Measurements from ENCODE around the gene POLE4.

POLE4 gene

DNA sequence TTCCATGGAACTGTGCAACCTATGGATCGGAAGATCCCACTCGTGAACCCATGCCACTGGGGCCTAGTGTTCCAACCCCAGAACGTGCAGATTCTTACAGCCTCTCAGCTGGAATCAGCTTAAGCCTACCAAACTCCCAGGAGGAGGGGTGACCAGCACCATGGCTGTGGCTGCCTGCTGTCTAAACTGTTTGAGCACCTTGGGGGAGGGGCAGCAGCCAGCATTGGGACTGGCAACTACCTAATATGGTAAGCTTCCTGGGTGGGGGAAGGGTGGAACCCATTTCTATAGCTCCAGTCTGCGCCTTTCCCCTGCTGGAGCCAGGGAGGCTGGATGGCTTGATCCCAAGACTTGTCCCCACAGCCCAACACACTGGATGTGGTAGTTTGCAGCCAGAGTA is 10.7 kb upstream of the POLE4 start:
- H3K9me3 Mint-ChIP-seq: no peaks in the 10 kb centered on the region
- ATAC-seq (replicated peaks): no peak
- no peaks in the 10 kb centered on the region for H3K36me3 Mint-ChIP-seq (ENCODE audit: insufficient read depth)
- H3K4me3 Mint-ChIP-seq: no peak overlapping the region
- DNase-seq: no peak
- no peaks in the 10 kb centered on the region for H3K27me3 Mint-ChIP-seq
- H3K27ac Mint-ChIP-seq: no peak overlapping the region
- peaks cover 4 to 10% of the 10 kb centered on the region in 2 donors for H3K4me1 Mint-ChIP-seq (ENCODE audit: low read depth in 2 of 2)

GRCh38 chr2:74948779-74949178 is 9.7 kb upstream of the POLE4 start:
- Mint-ChIP-seq H3K9me3 (no peaks in the 10 kb centered on the region), H3K4me3 (no peak overlapping the region), H3K27me3 (no peaks in the 10 kb centered on the region), H3K4me1 (ENCODE audit: low read depth in 2 of 2) (peaks cover 4 to 10% of the 10 kb centered on the region in 2 donors), H3K36me3 (ENCODE audit: insufficient read depth) (no peaks in the 10 kb centered on the region), H3K27ac (no peak overlapping the region)
- ATAC-seq (replicated peaks) (no peak), DNase-seq (no peak)

DNA sequence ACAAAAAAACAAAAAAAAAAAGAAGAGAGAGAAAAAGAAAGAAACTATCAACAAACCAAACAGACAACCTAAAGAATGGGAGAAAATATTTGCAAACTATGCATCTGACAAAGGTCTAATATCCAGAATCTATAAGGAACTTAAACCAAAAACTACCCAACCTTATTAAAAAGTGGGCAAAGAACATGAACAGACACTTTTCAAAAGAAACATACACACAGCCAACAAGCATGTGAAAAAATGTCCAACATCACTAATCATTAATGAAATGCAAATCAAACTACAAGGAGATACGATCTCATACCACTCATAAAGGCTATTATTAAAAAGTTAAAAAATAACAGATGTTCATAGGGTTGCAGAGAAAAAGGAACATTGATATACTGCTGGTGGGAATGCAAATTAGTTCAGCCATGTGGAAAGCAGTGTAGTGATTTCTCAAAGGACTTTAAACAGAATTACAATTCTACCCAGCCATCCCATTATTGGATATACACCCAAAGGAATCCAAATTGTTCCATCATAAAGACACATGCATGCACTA is 7.2 kb upstream of the POLE4 start:
- no peak overlapping the region for H3K27ac Mint-ChIP-seq
- peaks cover 4 to 19% of the 10 kb centered on the region in 2 donors for H3K4me1 Mint-ChIP-seq (ENCODE audit: low read depth in 2 of 2)

GRCh38 chr2:74952575-74952974 is 5.9 kb upstream of the POLE4 start:
- ATAC-seq (replicated peaks): no peak
- H3K9me3 Mint-ChIP-seq: no peaks in the 10 kb centered on the region
- H3K27me3 Mint-ChIP-seq: no peaks in the 10 kb centered on the region
- no peak overlapping the region for H3K27ac Mint-ChIP-seq
- H3K4me1 Mint-ChIP-seq (ENCODE audit: low read depth in 2 of 2): peaks cover 4 to 17% of the 10 kb centered on the region in 2 donors
- no peak for DNase-seq
- H3K36me3 Mint-ChIP-seq (ENCODE audit: insufficient read depth): no peaks in the 10 kb centered on the region
- H3K4me3 Mint-ChIP-seq: no peak overlapping the region

More for the DNA sequence above, 7.2 kb upstream of the POLE4 start:
- no peaks in the 10 kb centered on the region for H3K9me3 Mint-ChIP-seq
- no peak overlapping the region for H3K4me3 Mint-ChIP-seq
- H3K36me3 Mint-ChIP-seq (ENCODE audit: insufficient read depth): no peaks in the 10 kb centered on the region
- no peaks in the 10 kb centered on the region for H3K27me3 Mint-ChIP-seq
- no peak for ATAC-seq (replicated peaks)
- DNase-seq: no peak

- H3K4me1 Mint-ChIP-seq (ENCODE audit: low read depth in 2 of 2): peaks cover 10 to 23% of the 10 kb centered on the region in 2 donors
- H3K27me3 Mint-ChIP-seq: no peaks in the 10 kb centered on the region
- no peaks in the 10 kb centered on the region for H3K9me3 Mint-ChIP-seq
- H3K27ac Mint-ChIP-seq: peak overlapping the region in 1 of 2 donors; percentile 12
- H3K4me3 Mint-ChIP-seq: no peak overlapping the region
- DNase-seq: no peak
- ATAC-seq (replicated peaks): no peak
- peaks cover 5% of the 10 kb centered on the region for H3K36me3 Mint-ChIP-seq (ENCODE audit: insufficient read depth)
Measured at GRCh38 chr2:74953796-74954499, 4.5 kb upstream of the POLE4 start.

DNA sequence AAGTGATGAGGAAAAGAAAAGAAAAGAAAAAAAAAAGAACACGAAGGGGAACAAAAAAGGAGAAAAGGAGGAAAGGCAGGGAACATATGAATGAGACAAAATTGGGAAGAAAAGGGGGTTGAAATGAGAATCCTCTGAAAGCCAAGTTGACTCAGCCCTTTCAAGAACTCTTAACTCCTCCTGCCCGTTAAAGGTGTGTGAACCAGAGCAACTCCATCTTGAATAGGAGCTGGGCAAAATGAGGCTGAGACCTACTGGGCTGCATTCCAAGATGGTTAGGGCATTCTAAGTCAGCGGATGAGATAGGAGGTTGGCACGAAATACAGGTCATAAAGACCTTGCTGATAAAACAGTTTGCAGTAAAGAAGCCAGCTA is 4.0 kb upstream of the POLE4 start:
- ATAC-seq (replicated peaks): no peak
- DNase-seq: no peak
- H3K36me3 Mint-ChIP-seq (ENCODE audit: insufficient read depth): peaks cover 11% of the 10 kb centered on the region
- no peaks in the 10 kb centered on the region for H3K27me3 Mint-ChIP-seq
- H3K9me3 Mint-ChIP-seq: no peaks in the 10 kb centered on the region
- peaks cover 16 to 27% of the 10 kb centered on the region in 2 donors for H3K4me1 Mint-ChIP-seq (ENCODE audit: low read depth in 2 of 2)
- no peak overlapping the region for H3K4me3 Mint-ChIP-seq
- peak overlapping the region in 1 of 2 donors; percentile 12 for H3K27ac Mint-ChIP-seq

DNA sequence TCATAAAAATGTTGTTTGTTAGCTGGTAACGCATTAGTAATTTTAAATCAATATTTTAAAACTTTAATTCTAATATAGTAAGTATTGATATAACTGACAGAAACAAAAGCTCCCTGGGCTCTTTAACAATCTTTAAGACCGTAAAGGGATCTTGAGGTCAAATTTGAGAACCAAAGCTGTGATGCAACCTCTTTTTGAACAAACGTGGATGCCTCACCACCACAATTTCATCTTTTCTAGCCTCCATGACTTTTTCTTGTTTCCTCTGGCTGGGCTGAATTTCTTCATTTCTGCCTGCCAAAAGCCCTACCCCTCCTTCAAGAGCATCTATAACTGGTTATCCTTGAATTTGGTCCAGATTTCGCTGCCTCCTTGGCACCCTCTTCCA is 563 bp upstream of the POLE4 start:
- Mint-ChIP-seq H3K9me3 (no peaks in the 10 kb centered on the region), H3K36me3 (ENCODE audit: insufficient read depth) (peaks cover 21% of the 10 kb centered on the region), H3K4me1 (ENCODE audit: low read depth in 2 of 2) (peaks cover 27 to 36% of the 10 kb centered on the region in 2 donors), H3K27ac (peak overlapping the region; percentile 85 to 87), H3K27me3 (no peaks in the 10 kb centered on the region), H3K4me3 (peak overlapping the region; percentile 78 to 84)
- DNase-seq (no peak), ATAC-seq (replicated peaks) (no peak)

DNA sequence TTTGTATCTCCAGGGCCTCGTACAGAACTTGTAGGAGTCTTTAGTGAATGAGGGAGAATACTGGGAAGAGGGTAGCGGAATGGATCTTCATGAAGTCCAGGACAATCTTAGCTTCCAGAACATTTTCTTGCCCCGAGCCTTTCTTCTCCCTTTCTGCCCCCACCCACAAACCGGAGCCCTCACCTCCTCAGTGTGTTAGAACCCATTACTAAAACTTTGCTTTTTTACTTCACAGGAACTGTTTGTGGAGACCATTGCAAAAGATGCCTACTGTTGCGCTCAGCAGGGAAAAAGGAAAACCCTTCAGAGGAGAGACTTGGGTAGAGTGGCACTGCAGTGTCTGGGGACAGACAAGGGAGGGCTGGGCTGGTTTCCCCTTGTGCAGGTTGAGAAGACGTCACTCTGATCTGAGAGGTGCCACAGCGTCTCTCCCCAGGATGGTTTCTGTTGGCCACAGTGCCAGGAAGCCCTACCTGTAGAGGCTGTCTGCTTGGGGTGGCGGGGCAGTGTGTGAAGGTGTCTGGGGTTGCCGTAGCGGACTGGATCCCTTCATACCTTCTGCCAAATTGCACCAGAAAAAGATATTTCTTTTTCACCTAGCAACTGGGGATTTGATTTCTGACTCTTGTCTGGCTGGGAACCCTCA is 786 bp downstream of the POLE4 start:
- H3K27me3 Mint-ChIP-seq: no peaks in the 10 kb centered on the region
- peaks cover 21% of the 10 kb centered on the region for H3K36me3 Mint-ChIP-seq (ENCODE audit: insufficient read depth)
- H3K27ac Mint-ChIP-seq: peak overlapping the region; percentile 85 to 87
- no peaks in the 10 kb centered on the region for H3K9me3 Mint-ChIP-seq
- H3K4me1 Mint-ChIP-seq (ENCODE audit: low read depth in 2 of 2): peaks cover 27 to 36% of the 10 kb centered on the region in 2 donors
- peak overlapping the region; percentile 78 to 84 for H3K4me3 Mint-ChIP-seq
- ATAC-seq (replicated peaks) (peak; percentile 17), DNase-seq (peak; percentile 13 to 46 (median 20))

DNA sequence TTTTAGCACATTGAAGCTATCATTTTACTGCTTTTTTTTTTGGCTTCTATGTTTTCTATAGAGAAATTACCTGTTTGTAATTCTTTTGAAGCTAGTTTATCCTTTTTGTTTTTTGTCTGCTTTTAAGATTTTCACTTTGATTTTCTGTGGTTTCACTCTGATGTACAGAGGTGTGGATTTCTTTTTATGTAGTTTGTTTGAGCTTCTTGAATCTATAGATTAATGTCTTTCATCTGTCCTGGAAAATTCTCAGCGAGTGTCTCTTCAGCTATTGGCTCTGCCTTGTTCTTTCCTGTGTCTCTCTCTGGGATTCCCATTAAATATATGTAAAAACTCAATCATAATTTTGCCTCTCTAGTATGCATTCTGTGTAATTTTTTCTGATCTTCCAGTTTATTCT is 8.4 kb downstream of the POLE4 start:
- ATAC-seq (replicated peaks): no peak

GRCh38 chr2:74975016-74975415 is 16.6 kb downstream of the POLE4 start:
- DNase-seq: no peak
- Mint-ChIP-seq H3K4me3 (no peak overlapping the region), H3K4me1 (ENCODE audit: low read depth in 2 of 2) (no peaks in the 10 kb centered on the region), H3K9me3 (no peaks in the 10 kb centered on the region), H3K27me3 (no peaks in the 10 kb centered on the region), H3K27ac (no peak overlapping the region), H3K36me3 (ENCODE audit: insufficient read depth) (no peaks in the 10 kb centered on the region)
- ATAC-seq (replicated peaks): no peak

More for the DNA sequence above, 8.4 kb downstream of the POLE4 start:
- Mint-ChIP-seq H3K9me3 (no peaks in the 10 kb centered on the region), H3K4me3 (no peak overlapping the region), H3K27ac (no peak overlapping the region), H3K27me3 (no peaks in the 10 kb centered on the region), H3K36me3 (ENCODE audit: insufficient read depth) (no peaks in the 10 kb centered on the region), H3K4me1 (ENCODE audit: low read depth in 2 of 2) (peaks cover 7 to 21% of the 10 kb centered on the region in 2 donors)
- no peak for DNase-seq

GRCh38 chr2:74979844-74980243 is 21.4 kb downstream of the POLE4 start:
- Mint-ChIP-seq H3K27me3 (no peaks in the 10 kb centered on the region), H3K4me3 (no peak overlapping the region), H3K9me3 (no peaks in the 10 kb centered on the region), H3K4me1 (ENCODE audit: low read depth in 2 of 2) (no peaks in the 10 kb centered on the region), H3K27ac (no peak overlapping the region), H3K36me3 (ENCODE audit: insufficient read depth) (no peaks in the 10 kb centered on the region)
- ATAC-seq (replicated peaks): no peak
- no peak for DNase-seq

DNA sequence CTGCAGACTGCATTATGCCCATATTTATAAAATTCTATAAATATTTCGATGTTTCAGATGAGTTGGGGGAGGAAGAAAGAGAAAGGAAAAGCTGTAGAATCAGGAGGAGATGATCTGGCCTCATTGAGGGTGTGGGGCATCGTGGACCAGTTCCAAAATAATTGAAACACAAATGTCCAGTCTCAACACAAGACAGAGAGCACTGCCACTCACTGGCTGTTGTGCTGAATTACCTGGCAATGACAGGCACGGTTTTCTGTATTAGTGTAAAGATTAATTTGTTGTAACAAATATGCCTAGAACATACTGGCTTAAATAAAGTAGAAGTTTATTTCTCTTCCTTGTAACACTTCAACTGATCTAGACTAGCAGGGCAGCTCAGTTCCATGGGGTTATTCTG is 24.1 kb downstream of the POLE4 start:
- DNase-seq: no peak
- H3K9me3 Mint-ChIP-seq: no peaks in the 10 kb centered on the region
- H3K4me3 Mint-ChIP-seq: no peak overlapping the region
- no peak overlapping the region for H3K27ac Mint-ChIP-seq
- no peaks in the 10 kb centered on the region for H3K4me1 Mint-ChIP-seq (ENCODE audit: low read depth in 2 of 2)
- H3K27me3 Mint-ChIP-seq: no peaks in the 10 kb centered on the region
- ATAC-seq (replicated peaks): no peak
- H3K36me3 Mint-ChIP-seq (ENCODE audit: insufficient read depth): no peaks in the 10 kb centered on the region

- Mint-ChIP-seq H3K27ac (no peak overlapping the region), H3K4me3 (no peak overlapping the region), H3K9me3 (no peaks in the 10 kb centered on the region), H3K36me3 (ENCODE audit: insufficient read depth) (no peaks in the 10 kb centered on the region), H3K4me1 (ENCODE audit: low read depth in 2 of 2) (no peaks in the 10 kb centered on the region), H3K27me3 (no peaks in the 10 kb centered on the region)
- ATAC-seq (replicated peaks): no peak
- DNase-seq: no peak
Measured at GRCh38 chr2:74983631-74984392, 25.4 kb downstream of the POLE4 start.
